Natural killer cell (primary cell): Measurements from ENCODE around the gene C9orf78. TPM values are rescaled to one million over a fixed set of nuclear protein-coding genes. Genes with fewer than 3 reads are reported as not detected.

ENCODE experiments used
- ATAC-seq, 3 donors: fragments of 150-1000 bp in 2 of 3; fragments of 200-7000 bp in 1 of 3; cut with Tn5 transposase; 1 replicate in 1 of 3; 2 replicates in 2 of 3; pipeline ENCODE4 v1.10.0; 2021; ENCODE audit warnings: mild to moderate bottlenecking in 2 of 3, moderate library complexity in 2 of 3
- DNase-seq, 2 donors: peaks; one replicate each; pipeline versions ENCODE4 v3.0.0 to v3.0.0-alpha.2; 2013 to 2021; ENCODE audit warnings: mixed read lengths in 1 of 2
- H3K27ac ChIP-seq: one replicate; pipeline ENCODE4 v1.5.1; 2013; ENCODE audit warnings: mild to moderate bottlenecking, low read length
- H3K27me3 ChIP-seq: one replicate; pipeline ENCODE4 v1.6.1; 2013; ENCODE audit warnings: low read length; ENCODE audit not compliant: control insufficient read depth, insufficient read depth
- H3K36me3 ChIP-seq: one replicate; pipeline ENCODE4 v1.6.1; 2013; ENCODE audit warnings: low read length; ENCODE audit not compliant: control insufficient read depth, insufficient read depth
- H3K4me1 ChIP-seq: one replicate; pipeline ENCODE4 v1.6.1; 2013; ENCODE audit warnings: low read length; ENCODE audit not compliant: control insufficient read depth, insufficient read depth
- H3K4me3 ChIP-seq: one replicate; pipeline ENCODE4 v1.5.1; 2013; ENCODE audit warnings: low read length
- H3K9me3 ChIP-seq: one replicate; pipeline ENCODE4 v1.6.1; 2013; ENCODE audit warnings: low read length; ENCODE audit not compliant: control insufficient read depth, insufficient read depth
- H3K27ac Mint-ChIP-seq, 2 donors: one replicate each; pipeline ENCODE4 v1.8.0; 2022; ENCODE audit warnings: mild to moderate bottlenecking in 2 of 2, mixed read lengths in 2 of 2, moderate library complexity in 1 of 2
- H3K27me3 Mint-ChIP-seq, 2 donors: one replicate each; pipeline ENCODE4 v1.8.0; 2022; ENCODE audit warnings: low read depth in 2 of 2, mixed read lengths in 2 of 2
- H3K36me3 Mint-ChIP-seq: one replicate; pipeline ENCODE4 v1.8.0; 2022; ENCODE audit warnings: mixed read lengths
- H3K4me1 Mint-ChIP-seq, 2 donors: one replicate each; pipeline ENCODE4 v1.8.0; 2022; ENCODE audit warnings: mixed read lengths in 2 of 2
- H3K4me3 Mint-ChIP-seq: one replicate; pipeline ENCODE4 v1.8.0; 2022; ENCODE audit warnings: mild to moderate bottlenecking, moderate library complexity, mixed read lengths
- H3K9me3 Mint-ChIP-seq, 2 donors: one replicate each; pipeline ENCODE4 v1.8.0; 2022; ENCODE audit warnings: mixed read lengths in 2 of 2
- WGBS: methylation state at CpG from one replicate; pipeline ENCODE4 v1.1.7; 2013; ENCODE audit warnings: missing lambda C conversion rate; ENCODE audit not compliant: insufficient coverage; 5-methylcytosine and 5-hydroxymethylcytosine counted together
- intact Hi-C: fragments of 100-400 bp; cut with micrococcal nuclease; formaldehyde crosslinking; loops from one replicate; pipeline ENCODE4 v1.14.2; 2022
- total RNA-seq, 4 donors: library from RNA; stranded (reverse); fragments of 120-200 nt in 1 of 4; gene quantifications; one replicate each; pipeline versions ENCODE4 v1.2.3 to v1.2.4, GENCODE V29; 2013 to 2022
- TF ChIP-seq, protein P1 (sequence below): fragments of 200-600 bp; IDR thresholded peaks from one replicate; pipeline ENCODE4 v1.8.0; 2022; ENCODE audit warnings: antibody characterized with exemption

The C9orf78 gene
- total RNA-seq, 3 donors from 2014 or later (not counting 1 experiment from before 2014, with no cell fraction given), result 93.7 to 97.9 (median 97.6) TPM

DNA sequence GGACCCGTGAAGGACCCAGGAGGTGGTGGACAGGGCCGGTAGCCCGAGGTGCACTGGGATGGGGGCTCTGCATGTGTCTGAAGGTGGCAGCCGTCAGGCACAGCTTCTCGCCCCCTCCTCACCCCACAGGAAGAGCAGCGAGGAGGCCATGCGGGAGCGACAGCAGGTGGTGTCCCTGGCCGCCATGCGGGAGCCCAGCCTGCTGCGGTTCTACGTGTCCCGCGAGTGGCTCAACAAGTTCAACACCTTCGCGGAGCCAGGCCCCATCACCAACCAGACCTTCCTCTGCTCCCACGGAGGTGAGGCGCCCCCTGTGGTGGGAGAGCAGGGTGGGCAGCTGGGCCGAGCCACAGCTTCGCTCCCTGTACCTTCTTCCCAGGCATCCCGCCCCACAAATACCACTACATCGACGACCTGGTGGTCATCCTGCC, 40.1 kb upstream of the C9orf78 start:
- Histone ChIP-seq H3K4me3 (no peak overlapping the region), H3K27me3 (no peaks in the 10 kb centered on the region), H3K36me3 (peaks cover 33% of the 10 kb centered on the region), H3K9me3 (no peaks in the 10 kb centered on the region), H3K27ac (no peak overlapping the region), H3K4me1 (peaks cover 4% of the 10 kb centered on the region)
- TF ChIP-seq, protein P1, sequence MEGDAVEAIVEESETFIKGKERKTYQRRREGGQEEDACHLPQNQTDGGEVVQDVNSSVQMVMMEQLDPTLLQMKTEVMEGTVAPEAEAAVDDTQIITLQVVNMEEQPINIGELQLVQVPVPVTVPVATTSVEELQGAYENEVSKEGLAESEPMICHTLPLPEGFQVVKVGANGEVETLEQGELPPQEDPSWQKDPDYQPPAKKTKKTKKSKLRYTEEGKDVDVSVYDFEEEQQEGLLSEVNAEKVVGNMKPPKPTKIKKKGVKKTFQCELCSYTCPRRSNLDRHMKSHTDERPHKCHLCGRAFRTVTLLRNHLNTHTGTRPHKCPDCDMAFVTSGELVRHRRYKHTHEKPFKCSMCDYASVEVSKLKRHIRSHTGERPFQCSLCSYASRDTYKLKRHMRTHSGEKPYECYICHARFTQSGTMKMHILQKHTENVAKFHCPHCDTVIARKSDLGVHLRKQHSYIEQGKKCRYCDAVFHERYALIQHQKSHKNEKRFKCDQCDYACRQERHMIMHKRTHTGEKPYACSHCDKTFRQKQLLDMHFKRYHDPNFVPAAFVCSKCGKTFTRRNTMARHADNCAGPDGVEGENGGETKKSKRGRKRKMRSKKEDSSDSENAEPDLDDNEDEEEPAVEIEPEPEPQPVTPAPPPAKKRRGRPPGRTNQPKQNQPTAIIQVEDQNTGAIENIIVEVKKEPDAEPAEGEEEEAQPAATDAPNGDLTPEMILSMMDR, result no peak
- no peaks in the 10 kb centered on the region for H3K27me3 Mint-ChIP-seq
- H3K9me3 Mint-ChIP-seq, result no peaks in the 10 kb centered on the region
- ATAC-seq (no peak), DNase-seq (no peak)
- intact Hi-C loops, result no loop called here
- peaks cover 25 to 30% of the 10 kb centered on the region in 2 donors for H3K4me1 Mint-ChIP-seq
- no peaks in the 10 kb centered on the region for H3K36me3 Mint-ChIP-seq
- 92% methylated on average over 23 of the region's 23 CpGs for WGBS
- peak overlapping the region in 1 of 2 donors; percentile 9 for H3K27ac Mint-ChIP-seq
- H3K4me3 Mint-ChIP-seq, result no peak overlapping the region

GRCh38 chr9:129874261-129875101, 39.4 kb upstream of the C9orf78 start:
- no peaks in the 10 kb centered on the region for H3K27me3 ChIP-seq
- Mint-ChIP-seq H3K4me1 (peaks cover 29 to 37% of the 10 kb centered on the region in 2 donors), H3K4me3 (no peak overlapping the region), H3K27me3 (no peaks in the 10 kb centered on the region), H3K9me3 (no peaks in the 10 kb centered on the region), H3K36me3 (no peaks in the 10 kb centered on the region), H3K27ac (peak overlapping the region in 1 of 2 donors; percentile 9)
- H3K4me1 ChIP-seq, result peaks cover 11% of the 10 kb centered on the region
- H3K9me3 ChIP-seq, result no peaks in the 10 kb centered on the region
- no peak overlapping the region for H3K4me3 ChIP-seq
- no peak for DNase-seq
- no peak overlapping the region for H3K27ac ChIP-seq
- ATAC-seq, result no peak
- 95% methylated on average over 38 of the region's 38 CpGs for WGBS
- H3K36me3 ChIP-seq, result peaks cover 37% of the 10 kb centered on the region
- TF ChIP-seq, protein P1, result no peak
- intact Hi-C loops, result no loop called here

GRCh38 chr9:129873563-129874190, 38.6 kb upstream of the C9orf78 start:
- ATAC-seq (no peak), DNase-seq (no peak)
- intact Hi-C loops, result no loop called here
- Mint-ChIP-seq H3K27ac (no peak overlapping the region), H3K4me1 (peaks cover 32 to 45% of the 10 kb centered on the region in 2 donors), H3K36me3 (no peaks in the 10 kb centered on the region), H3K27me3 (no peaks in the 10 kb centered on the region), H3K9me3 (no peaks in the 10 kb centered on the region), H3K4me3 (peak overlapping the region; percentile 43)
- H3K27ac ChIP-seq, result no peak overlapping the region
- WGBS, result 91% methylated on average over 16 of the region's 16 CpGs
- H3K27me3 ChIP-seq, result no peaks in the 10 kb centered on the region
- TF ChIP-seq, protein P1, result no peak
- no peaks in the 10 kb centered on the region for H3K9me3 ChIP-seq
- H3K4me1 ChIP-seq, result peaks cover 19% of the 10 kb centered on the region
- peaks cover 37% of the 10 kb centered on the region for H3K36me3 ChIP-seq
- H3K4me3 ChIP-seq, result no peak overlapping the region
